Mucosa of rectum (tissue), 2 donors: ENCODE data around the gene CRIP3.
"Not testable (repeated sequence)": the region's sequence is repeated elsewhere in the genome, so short reads cannot be mapped to it uniquely, and the experiment has no call there.

Experiments used
- H3K27ac ChIP-seq, 2 donors: one replicate each; pipeline ENCODE4 v1.7.0; 2013; ENCODE audit warnings: inconsistent platforms in 2 of 2, low read depth in 2 of 2, low read length in 2 of 2
- H3K27me3 ChIP-seq, 2 donors: one replicate each; pipeline ENCODE4 v1.7.0; 2013; ENCODE audit warnings: low read length in 2 of 2; ENCODE audit not compliant: control insufficient read depth in 2 of 2, insufficient read depth in 2 of 2
- H3K36me3 ChIP-seq, 2 donors: one replicate each; pipeline ENCODE4 v1.7.0; 2013; ENCODE audit warnings: low read length in 2 of 2; ENCODE audit not compliant: control insufficient read depth in 2 of 2, insufficient read depth in 2 of 2
- H3K4me1 ChIP-seq, 2 donors: one replicate each; pipeline ENCODE4 v1.7.0; 2013; ENCODE audit warnings: low read length in 2 of 2, mild to moderate bottlenecking in 1 of 2; ENCODE audit not compliant: control insufficient read depth in 2 of 2, insufficient read depth in 2 of 2
- H3K4me3 ChIP-seq, 2 donors: one replicate each; pipeline ENCODE4 v1.7.0; 2013; ENCODE audit warnings: low read length in 2 of 2
- H3K9ac ChIP-seq, 2 donors: one replicate each; pipeline ENCODE4 v1.7.0; 2013; ENCODE audit warnings: low read length in 2 of 2, low read depth in 1 of 2, mild to moderate bottlenecking in 1 of 2
- H3K9me3 ChIP-seq, 2 donors: one replicate each; pipeline ENCODE4 v1.7.0; 2013; ENCODE audit warnings: low read length in 2 of 2; ENCODE audit not compliant: control insufficient read depth in 2 of 2
- donor health status: healthy.
- donor health status: Normal muscosa, but diverticular disease.

Gene CRIP3

GRCh38 chr6:43308101-43308989 lies at the start of gene CRIP3:
CRIP3 (minus strand) TSS chr6:43308826; CDS start chr6:43308792, 34 bp downstream.
- H3K36me3 ChIP-seq: no peaks in the 10 kb centered on the region
- H3K27me3 ChIP-seq: peaks cover 0 to 3% of the 10 kb centered on the region in 2 donors
- H3K9ac ChIP-seq: no peak within 1 kb of the TSS
- H3K9me3 ChIP-seq: no peaks in the 10 kb centered on the region
- no peak within 1 kb of the TSS for H3K27ac ChIP-seq
- peaks cover 0 to 4% of the 10 kb centered on the region in 2 donors for H3K4me1 ChIP-seq
- H3K4me3 ChIP-seq: peak within 1 kb of the TSS; percentile 33 to 60

- H3K4me3 ChIP-seq: no peak overlapping the region
- H3K27me3 ChIP-seq: no peaks in the 10 kb centered on the region
- H3K4me1 ChIP-seq: no peaks in the 10 kb centered on the region
- H3K9me3 ChIP-seq: no peaks in the 10 kb centered on the region
- no peak overlapping the region for H3K9ac ChIP-seq
- H3K27ac ChIP-seq: no peak overlapping the region
- peaks cover 21 to 38% of the 10 kb centered on the region in 2 donors for H3K36me3 ChIP-seq
Observed at GRCh38 chr6:43355862-43356590, 47.4 kb upstream of the CRIP3 start.

- H3K27ac ChIP-seq, H3K4me3 ChIP-seq, H3K9me3 ChIP-seq, H3K4me1 ChIP-seq, H3K9ac ChIP-seq, H3K27me3 ChIP-seq: not testable (repeated sequence)
- peaks cover 31 to 45% of the 10 kb centered on the region in 2 donors for H3K36me3 ChIP-seq
Observed at GRCh38 chr6:43351951-43352350, 43.3 kb upstream of the CRIP3 start.

GRCh38 chr6:43347444-43347843 lies 38.8 kb upstream of the CRIP3 start:
- Histone ChIP-seq H3K4me1 (no peaks in the 10 kb centered on the region), H3K9ac (no peak overlapping the region), H3K36me3 (peaks cover 34 to 44% of the 10 kb centered on the region in 2 donors)

GRCh38 chr6:43347021-43347420 lies 38.4 kb upstream of the CRIP3 start:
- H3K27ac ChIP-seq: no peak overlapping the region
- H3K4me1 ChIP-seq: no peaks in the 10 kb centered on the region
- H3K9me3 ChIP-seq: no peaks in the 10 kb centered on the region
- peaks cover 37 to 47% of the 10 kb centered on the region in 2 donors for H3K36me3 ChIP-seq
- H3K4me3 ChIP-seq: no peak overlapping the region
- no peaks in the 10 kb centered on the region for H3K27me3 ChIP-seq
- no peak overlapping the region for H3K9ac ChIP-seq

More at GRCh38 chr6:43347444-43347843, 38.8 kb upstream of the CRIP3 start:
- no peak overlapping the region for H3K27ac ChIP-seq
- H3K27me3 ChIP-seq: no peaks in the 10 kb centered on the region
- no peak overlapping the region for H3K4me3 ChIP-seq
- no peaks in the 10 kb centered on the region for H3K9me3 ChIP-seq

GRCh38 chr6:43346243-43346642 lies 37.6 kb upstream of the CRIP3 start:
- not testable (repeated sequence) for H3K9ac ChIP-seq, H3K27me3 ChIP-seq, H3K27ac ChIP-seq, H3K4me3 ChIP-seq, H3K9me3 ChIP-seq, H3K4me1 ChIP-seq
- peaks cover 42 to 52% of the 10 kb centered on the region in 2 donors for H3K36me3 ChIP-seq

GRCh38 chr6:43339168-43339567 lies 30.5 kb upstream of the CRIP3 start:
- Histone ChIP-seq H3K9ac (no peak overlapping the region), H3K27me3 (no peaks in the 10 kb centered on the region), H3K36me3 (peaks cover 33 to 47% of the 10 kb centered on the region in 2 donors), H3K9me3 (no peaks in the 10 kb centered on the region), H3K4me3 (no peak overlapping the region), H3K27ac (no peak overlapping the region), H3K4me1 (peaks cover 5 to 21% of the 10 kb centered on the region in 2 donors)

- H3K4me1 ChIP-seq: peaks cover 5 to 23% of the 10 kb centered on the region in 2 donors
- H3K27ac ChIP-seq: no peak overlapping the region
- no peak overlapping the region for H3K9ac ChIP-seq
- no peak overlapping the region for H3K4me3 ChIP-seq
- H3K27me3 ChIP-seq: no peaks in the 10 kb centered on the region
- no peaks in the 10 kb centered on the region for H3K9me3 ChIP-seq
- peaks cover 29 to 47% of the 10 kb centered on the region in 2 donors for H3K36me3 ChIP-seq
Observed at GRCh38 chr6:43338243-43338642, 29.6 kb upstream of the CRIP3 start.

- Histone ChIP-seq H3K9me3 (no peaks in the 10 kb centered on the region), H3K4me3 (no peak overlapping the region), H3K27ac (no peak overlapping the region), H3K27me3 (no peaks in the 10 kb centered on the region), H3K9ac (no peak overlapping the region), H3K4me1 (peaks cover 5 to 23% of the 10 kb centered on the region in 2 donors), H3K36me3 (peaks cover 19 to 33% of the 10 kb centered on the region in 2 donors)
Observed at GRCh38 chr6:43336382-43336781, 27.8 kb upstream of the CRIP3 start.

GRCh38 chr6:43335469-43335868 lies 26.8 kb upstream of the CRIP3 start:
- H3K4me3 ChIP-seq: no peak overlapping the region
- peak overlapping the region in 1 of 2 donors; percentile 1 for H3K9ac ChIP-seq
- H3K36me3 ChIP-seq: peaks cover 19 to 28% of the 10 kb centered on the region in 2 donors
- peak overlapping the region; percentile 49 to 54 for H3K27ac ChIP-seq
- H3K9me3 ChIP-seq: no peaks in the 10 kb centered on the region
- no peaks in the 10 kb centered on the region for H3K27me3 ChIP-seq
- H3K4me1 ChIP-seq: peaks cover 5 to 23% of the 10 kb centered on the region in 2 donors
